Heart left ventricle (tissue), 13 donors: ENCODE data around the gene SFMBT2.

ENCODE experiments used
- POLR2A ChIP-seq, 2 donors: fragments of 450-650 bp; IDR thresholded peaks; one replicate each; pipeline ENCODE4 v1.6.1; 2017; ENCODE audit warnings: antibody characterized with exemption in 2 of 2, mild to moderate bottlenecking in 2 of 2, moderate library complexity in 2 of 2
- TF ChIP-seq, protein P1 (sequence below), 12 donors: fragments of 200-600 bp; sonication (generic) in 4 of 12; IDR thresholded peaks; one replicate each; pipeline versions ENCODE4 v1.5.0 to v1.8.0; 2018 to 2022; ENCODE audit warnings: antibody characterized with exemption in 12 of 12, mild to moderate bottlenecking in 5 of 12
- donor health status: ischemic (EF 13 %, LVEDD 7.1; RV severe dilation, severe dysfunction).
- donor health status: DM: no; HTN: yes; CAD: no.
- donor health status: DM: no; HTN: no; CAD: no.
- donor health status: ischemic (EF 25% LVEDD 6.9; RV normal size, moderate dysfunction).
- donor health status: ischemic (EF 25% LVEDD 5.7; RV mildly dilated, moderate dysfunction).
- donor health status: ischemic (EF 35%, LVEDD 5.7; RV mildly dilated, moderate dysfunction).
- donor health status: nonischemic (EF 11% LVEDD 7.7; RV severe dilation, severe dysfunction).
- donor health status: DM: yes; HTN: yes; CAD: no.
- donor health status: PGD.
- donor health status: ischemic (EF 29% LVEDD 5.4; RV normal size, mild dysfunction).
- donor health status: nonischemic (EF 23%, LVEDD 6.1; RV moderate dilation, normal function).

DNA sequence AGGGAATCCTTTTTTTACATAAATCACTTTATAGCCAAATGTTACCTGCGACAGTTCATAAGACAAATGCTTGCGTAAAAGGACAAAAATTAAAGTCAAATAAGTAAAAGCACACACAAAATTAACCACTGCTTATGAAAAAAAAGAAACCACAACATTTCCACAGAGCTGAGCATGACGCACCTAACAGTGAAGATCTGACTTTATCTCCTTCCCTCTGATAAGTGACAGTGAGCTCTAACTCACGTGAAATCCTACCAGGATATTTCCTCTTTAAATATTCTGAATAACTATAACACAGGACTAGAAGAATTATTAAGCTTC is 225.5 kb downstream of the SFMBT2 start:
- TF ChIP-seq, protein P1, sequence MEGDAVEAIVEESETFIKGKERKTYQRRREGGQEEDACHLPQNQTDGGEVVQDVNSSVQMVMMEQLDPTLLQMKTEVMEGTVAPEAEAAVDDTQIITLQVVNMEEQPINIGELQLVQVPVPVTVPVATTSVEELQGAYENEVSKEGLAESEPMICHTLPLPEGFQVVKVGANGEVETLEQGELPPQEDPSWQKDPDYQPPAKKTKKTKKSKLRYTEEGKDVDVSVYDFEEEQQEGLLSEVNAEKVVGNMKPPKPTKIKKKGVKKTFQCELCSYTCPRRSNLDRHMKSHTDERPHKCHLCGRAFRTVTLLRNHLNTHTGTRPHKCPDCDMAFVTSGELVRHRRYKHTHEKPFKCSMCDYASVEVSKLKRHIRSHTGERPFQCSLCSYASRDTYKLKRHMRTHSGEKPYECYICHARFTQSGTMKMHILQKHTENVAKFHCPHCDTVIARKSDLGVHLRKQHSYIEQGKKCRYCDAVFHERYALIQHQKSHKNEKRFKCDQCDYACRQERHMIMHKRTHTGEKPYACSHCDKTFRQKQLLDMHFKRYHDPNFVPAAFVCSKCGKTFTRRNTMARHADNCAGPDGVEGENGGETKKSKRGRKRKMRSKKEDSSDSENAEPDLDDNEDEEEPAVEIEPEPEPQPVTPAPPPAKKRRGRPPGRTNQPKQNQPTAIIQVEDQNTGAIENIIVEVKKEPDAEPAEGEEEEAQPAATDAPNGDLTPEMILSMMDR (IDR thresholded peaks at IDR 0.05), result no peak
- TF ChIP-seq POLR2A (IDR thresholded peaks at IDR 0.05), result no peak
